ENCODE results near the gene MAK.
"Not testable (repeated sequence)": the region's sequence is repeated elsewhere in the genome, so short reads cannot be mapped to it uniquely, and the experiment has no call there.

Gene MAK

GRCh38 chr6:10837995-10838793, at the start of gene MAK:
Gene MAK (minus strand): TSS chr6:10838539. CDS start chr6:10830648, 7,891 bp downstream.
- DNase-seq, result peak; percentile 75 to 95

GRCh38 chr6:10886691-10887502, 48.6 kb upstream of the MAK start, which contains the start of gene SYCP2L:
Gene SYCP2L (plus strand): TSS chr6:10887052. CDS start chr6:10887127, 75 bp downstream.
- no peak for DNase-seq

- not testable (repeated sequence) for DNase-seq
Measured at GRCh38 chr6:10886365-10886690, 48.0 kb upstream of the MAK start.

- DNase-seq, result no peak
Measured at GRCh38 chr6:10884245-10884972, 46.1 kb upstream of the MAK start.

- no peak for DNase-seq
Measured at GRCh38 chr6:10883312-10884244, 45.2 kb upstream of the MAK start.

- no peak for DNase-seq
Measured at GRCh38 chr6:10882657-10883171, 44.4 kb upstream of the MAK start.

GRCh38 chr6:10882253-10882630, 43.9 kb upstream of the MAK start:
- DNase-seq, result not testable (repeated sequence)

GRCh38 chr6:10880366-10880765, 42.0 kb upstream of the MAK start:
- no peak for DNase-seq

- no peak for DNase-seq
Measured at GRCh38 chr6:10877871-10878270, 39.5 kb upstream of the MAK start.

- no peak for DNase-seq
Measured at GRCh38 chr6:10877012-10877411, 38.7 kb upstream of the MAK start.

GRCh38 chr6:10875026-10875425, 36.7 kb upstream of the MAK start:
- no peak for DNase-seq

GRCh38 chr6:10874207-10874606, 35.9 kb upstream of the MAK start:
- DNase-seq, result no peak

GRCh38 chr6:10873374-10873773, 35.0 kb upstream of the MAK start:
- no peak for DNase-seq

- DNase-seq, result no peak
Measured at GRCh38 chr6:10867952-10868351, 29.6 kb upstream of the MAK start.

- DNase-seq, result not testable (repeated sequence)
Measured at GRCh38 chr6:10866709-10867108, 28.4 kb upstream of the MAK start.

- DNase-seq, result not testable (repeated sequence)
Measured at GRCh38 chr6:10863031-10863430, 24.7 kb upstream of the MAK start.

GRCh38 chr6:10862361-10862760, 24.0 kb upstream of the MAK start:
- DNase-seq, result no peak

- DNase-seq, result no peak
Measured at GRCh38 chr6:10861086-10861485, 22.7 kb upstream of the MAK start.

- DNase-seq, result no peak
Measured at GRCh38 chr6:10857259-10857658, 18.9 kb upstream of the MAK start.

GRCh38 chr6:10854922-10855632, 16.7 kb upstream of the MAK start:
- DNase-seq, result no peak

- peak in 1 of 2 experiments; percentile 11 for DNase-seq
Measured at GRCh38 chr6:10853849-10854300, 15.5 kb upstream of the MAK start.

Measured in AML-193 (cell line).